Endometrial microvascular endothelial cells (primary cell): Measurements from ENCODE around the gene PCSK1. TPM values are rescaled to one million over a fixed set of nuclear protein-coding genes. Genes with fewer than 3 reads are reported as not detected.

Source experiments
- total RNA-seq: library from RNA; depleted of rRNA; stranded (reverse); fragments of >200 nt; gene quantifications from one replicate; pipeline ENCODE4 v1.2.3, GENCODE V29; 2015; ENCODE audit errors: inconsistent ontology term

Gene PCSK1
- total RNA-seq, 1 donor from 2014 or later, result 1.0 TPM

Other genes with a start within 250 kb of the PCSK1 start
- 155 TPM for gene CAST, start 229.1 kb upstream of the PCSK1 start, total RNA-seq